GM18498 (cell line): Measurements from ENCODE around the gene TECPR1.

ENCODE experiments used
- ATAC-seq: cut with Tn5 transposase; IDR thresholded peaks from one replicate; pipeline ENCODE4 v1.9.1; 2021; ENCODE audit warnings: mild to moderate bottlenecking, moderate library complexity; ENCODE audit not compliant: unreplicated experiment

Gene TECPR1

GRCh38 chr7:98285157-98286092 is 33.4 kb upstream of the TECPR1 start:
- ATAC-seq, result no peak

GRCh38 chr7:98284335-98285036 is 32.5 kb upstream of the TECPR1 start:
- no peak for ATAC-seq

- ATAC-seq, result no peak
These were observed 31.8 kb upstream of the TECPR1 start for GRCh38 chr7:98283887-98284222.

- ATAC-seq, result no peak
These were observed 31.3 kb upstream of the TECPR1 start for GRCh38 chr7:98283127-98283886.

- ATAC-seq, result no peak
These were observed 30.7 kb upstream of the TECPR1 start for GRCh38 chr7:98282703-98283102.

- peak; percentile 45 for ATAC-seq
These were observed 29.9 kb upstream of the TECPR1 start for GRCh38 chr7:98281757-98282606.

- peak; percentile 84 for ATAC-seq
These were observed 29.0 kb upstream of the TECPR1 start, which contains the start of gene BRI3 for GRCh38 chr7:98280791-98281756. BRI3 (plus strand) TSS chr7:98281686; CDS start chr7:98281796, 110 bp downstream.

- ATAC-seq, result no peak
These were observed 28.3 kb upstream of the TECPR1 start for GRCh38 chr7:98280296-98280695.

GRCh38 chr7:98278936-98279335 is 26.9 kb upstream of the TECPR1 start:
- ATAC-seq, result no peak

GRCh38 chr7:98278408-98278807 is 26.4 kb upstream of the TECPR1 start:
- no peak for ATAC-seq

GRCh38 chr7:98276241-98276761 is 24.3 kb upstream of the TECPR1 start:
- ATAC-seq, result no peak

GRCh38 chr7:98267303-98267702 is 15.3 kb upstream of the TECPR1 start:
- ATAC-seq, result no peak

GRCh38 chr7:98266840-98267239 is 14.8 kb upstream of the TECPR1 start:
- ATAC-seq, result no peak

GRCh38 chr7:98265841-98266271 is 13.8 kb upstream of the TECPR1 start:
- no peak for ATAC-seq

GRCh38 chr7:98257701-98258100 is 5.7 kb upstream of the TECPR1 start:
- ATAC-seq, result no peak

- no peak for ATAC-seq
These were observed 4.4 kb upstream of the TECPR1 start for GRCh38 chr7:98256431-98256830.

- ATAC-seq, result no peak
These were observed 3.0 kb upstream of the TECPR1 start for GRCh38 chr7:98254951-98255610.

- no peak for ATAC-seq
These were observed 2.5 kb upstream of the TECPR1 start for GRCh38 chr7:98254516-98254915.
